HCT116 (cell line): ENCODE data around the gene IMMP2L.

Experiments used
- CEBPB ChIP-seq: IDR thresholded peaks from 2 replicates; pipeline ENCODE4 v1.6.1; 2012; ENCODE audit warnings: low read depth
- CTCF ChIP-seq, 3 experiments: fragments of 200-600 bp in 1 of 3; sonication (generic) in 1 of 3; IDR thresholded peaks in 2 of 3; conservative IDR thresholded peaks in 1 of 3; 2 replicates each; pipeline ENCODE4 v1.5.1; 2012 to 2017; ENCODE audit warnings: low read depth in 2 of 3, low read length in 2 of 3, antibody characterized with exemption in 1 of 3, borderline replicate concordance in 1 of 3, control low read depth in 1 of 3, mild to moderate bottlenecking in 1 of 3, mixed read lengths in 1 of 3, mixed run types in 1 of 3, moderate library complexity in 1 of 3; ENCODE audit not compliant: insufficient read depth in 1 of 3
- EZH2 ChIP-seq: fragments of 200-600 bp; sonication (generic); IDR thresholded peaks from 2 replicates; pipeline ENCODE4 v1.6.1; 2017; ENCODE audit warnings: antibody characterized with exemption, mixed run types
- MAX ChIP-seq: IDR thresholded peaks from 2 replicates; pipeline ENCODE4 v1.6.1; 2012
- POLR2A ChIP-seq: IDR thresholded peaks from 2 replicates; pipeline ENCODE4 v1.7.0; 2011; ENCODE audit warnings: borderline replicate concordance; ENCODE audit not compliant: insufficient read depth, insufficient read length; ENCODE audit errors: extremely low read depth
- POLR2AphosphoS5 ChIP-seq: IDR thresholded peaks from 2 replicates; pipeline ENCODE4 v1.6.1; 2011; ENCODE audit warnings: mild to moderate bottlenecking, low read depth, low read length, moderate library complexity
- RAD21 ChIP-seq: IDR thresholded peaks from 2 replicates; pipeline ENCODE4 v1.6.1; 2012; ENCODE audit warnings: low read depth, mild to moderate bottlenecking
- REST ChIP-seq: IDR thresholded peaks from 2 replicates; pipeline ENCODE4 v1.6.1; 2012; ENCODE audit warnings: low read depth
- SIN3A ChIP-seq: IDR thresholded peaks from 2 replicates; pipeline ENCODE4 v1.6.1; 2012; ENCODE audit warnings: low read depth
- SRF ChIP-seq: IDR thresholded peaks from 2 replicates; pipeline ENCODE4 v1.6.1; 2012; ENCODE audit warnings: low read depth
- ZFX ChIP-seq: fragments of 450-650 bp; IDR thresholded peaks from 2 replicates; pipeline ENCODE4 v1.6.1; 2017

GRCh38 chr7:111190804-111191203, 371.5 kb downstream of the IMMP2L start:
- TF ChIP-seq CTCF (IDR thresholded peaks at IDR 0.05 in 2 of 3, conservative IDR thresholded peaks at IDR 0.05 in 1 of 3; ENCODE audit: borderline replicate concordance in 1 of 3, insufficient read depth in 1 of 3, low read depth in 2 of 3, low read length in 2 of 3): no peak
- no peak for TF ChIP-seq SRF
- TF ChIP-seq CEBPB: no peak
- no peak for TF ChIP-seq POLR2A
- no peak for TF ChIP-seq RAD21
- no peak for TF ChIP-seq ZFX
- no peak for TF ChIP-seq POLR2AphosphoS5
- no peak for TF ChIP-seq SIN3A
- no peak for TF ChIP-seq MAX
- no peak for TF ChIP-seq EZH2
- no peak for TF ChIP-seq REST
